Kidney (tissue), 14 donors: ENCODE data around the gene OR51V1. TPM values are rescaled to one million over a fixed set of nuclear protein-coding genes. Genes with fewer than 3 reads are reported as not detected.

Experiments
- DNase-seq, 5 donors: peaks; one replicate each; pipeline ENCODE4 v3.0.0-alpha.2; 2013 to 2020
- FAIRE-seq: peaks from 2 replicates; lab custom pipeline; 2012; peaks lifted over from hg19 to GRCh38; lab: Jason Lieb, UNC
- H3K27ac ChIP-seq, 2 donors: one replicate each; pipeline ENCODE4 v1.7.0; 2013; ENCODE audit warnings: low read depth in 2 of 2, low read length in 2 of 2, inconsistent platforms in 1 of 2
- H3K27me3 ChIP-seq: one replicate; pipeline ENCODE4 v1.7.1; 2013; ENCODE audit warnings: low read length, inconsistent platforms; ENCODE audit not compliant: control insufficient read depth, insufficient read depth
- H3K36me3 ChIP-seq, 3 donors: one replicate each; pipeline versions ENCODE4 v1.7.0 to v1.7.1; 2013; ENCODE audit warnings: low read length in 3 of 3, control low read depth in 1 of 3, inconsistent platforms in 1 of 3; ENCODE audit not compliant: insufficient read depth in 3 of 3, control insufficient read depth in 2 of 3
- H3K4me1 ChIP-seq, 3 donors: one replicate each; pipeline versions ENCODE4 v1.7.0 to v1.7.1; 2013; ENCODE audit warnings: low read length in 3 of 3, inconsistent platforms in 1 of 3, low read depth in 1 of 3; ENCODE audit not compliant: control insufficient read depth in 2 of 3, insufficient read depth in 2 of 3
- H3K4me3 ChIP-seq, 3 donors: one replicate each; pipeline versions ENCODE4 v1.7.0 to v1.8.1; 2013; ENCODE audit warnings: low read length in 3 of 3, control low read depth in 1 of 3, inconsistent platforms in 1 of 3
- H3K9ac ChIP-seq, 3 donors: one replicate each; pipeline versions ENCODE4 v1.7.0 to v1.7.1; 2013; ENCODE audit warnings: low read length in 3 of 3, control low read depth in 1 of 3, inconsistent platforms in 1 of 3
- H3K9me3 ChIP-seq, 3 donors: one replicate each; pipeline versions ENCODE4 v1.7.0 to v1.7.1; 2013; ENCODE audit warnings: low read length in 3 of 3, control low read depth in 1 of 3, inconsistent platforms in 1 of 3; ENCODE audit not compliant: control insufficient read depth in 2 of 3, insufficient read depth in 1 of 3
- intact Hi-C: fragments of 100-400 bp; cut with DNase I; formaldehyde crosslinking; loops from one replicate; pipeline ENCODE4 v1.11.1; 2022
- polyA plus RNA-seq: library from polyadenylated mRNA; stranded (reverse); fragments of 350-450 nt; fragmentation: Illumina TruSeq; extraction: RNeasy Lipid Tissue Mini Kit (QIAGEN cat#74804); gene quantifications from one replicate; pipeline ENCODE4 v1.2.3, GENCODE V29; 2014; ENCODE audit warnings: low read depth, low replicate concordance; ENCODE audit not compliant: insufficient read depth
- total RNA-seq: library from RNA; stranded (reverse); fragmentation: NEBNext Ultra II Directional; extraction: Animal tissue kit (Norgen Biotek cat#: 25700); gene quantifications from one replicate; pipeline ENCODE4 v1.2.1, GENCODE V29; 2021
- TF ChIP-seq, protein P1 (sequence below): IDR thresholded peaks from 3 replicates; pipeline ENCODE4 v1.5.1; 2012; ENCODE audit warnings: mild to moderate bottlenecking, moderate library complexity, borderline replicate concordance; ENCODE audit not compliant: insufficient read depth; ENCODE audit errors: extremely low read depth
- donor health status: control.
- donor health status: control.
- donor health status: control.
- donor health status: control.
- donor health status: control.
- donor health status: DM: yes; HTN: yes; CAD: no.
- donor health status: Normal renal cell carcinoma (clear cell type).

OR51V1 gene
- total and polyA plus RNA-seq, 2 donors from 2014 or later: not detected

DNA sequence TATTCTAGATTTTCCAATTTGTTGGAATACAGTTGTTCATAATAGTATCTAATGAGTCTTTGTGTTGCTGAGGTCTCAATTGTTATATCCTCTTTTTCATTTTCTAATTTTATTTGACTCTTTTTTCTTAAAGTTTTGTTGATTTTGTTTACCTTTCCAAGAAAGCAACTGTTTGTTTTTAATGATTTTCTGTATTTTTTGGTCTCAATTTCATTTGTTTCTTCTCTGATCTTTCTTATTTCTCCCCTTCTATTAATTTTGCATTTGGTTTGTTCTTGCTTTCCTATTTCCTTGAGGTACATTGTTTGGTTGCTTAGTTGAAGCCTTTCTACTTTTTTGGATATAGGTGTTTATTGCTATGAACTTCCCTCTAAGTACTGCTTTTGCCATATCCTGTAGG, 40.7 kb downstream of the OR51V1 start:
- Histone ChIP-seq H3K27ac (no peak overlapping the region), H3K4me3 (no peak overlapping the region), H3K9ac (no peak overlapping the region), H3K36me3 (no peaks in the 10 kb centered on the region), H3K27me3 (no peaks in the 10 kb centered on the region), H3K9me3 (no peaks in the 10 kb centered on the region), H3K4me1 (no peaks in the 10 kb centered on the region)
- no peak for DNase-seq
- FAIRE-seq: no peak
- TF ChIP-seq, protein P1, sequence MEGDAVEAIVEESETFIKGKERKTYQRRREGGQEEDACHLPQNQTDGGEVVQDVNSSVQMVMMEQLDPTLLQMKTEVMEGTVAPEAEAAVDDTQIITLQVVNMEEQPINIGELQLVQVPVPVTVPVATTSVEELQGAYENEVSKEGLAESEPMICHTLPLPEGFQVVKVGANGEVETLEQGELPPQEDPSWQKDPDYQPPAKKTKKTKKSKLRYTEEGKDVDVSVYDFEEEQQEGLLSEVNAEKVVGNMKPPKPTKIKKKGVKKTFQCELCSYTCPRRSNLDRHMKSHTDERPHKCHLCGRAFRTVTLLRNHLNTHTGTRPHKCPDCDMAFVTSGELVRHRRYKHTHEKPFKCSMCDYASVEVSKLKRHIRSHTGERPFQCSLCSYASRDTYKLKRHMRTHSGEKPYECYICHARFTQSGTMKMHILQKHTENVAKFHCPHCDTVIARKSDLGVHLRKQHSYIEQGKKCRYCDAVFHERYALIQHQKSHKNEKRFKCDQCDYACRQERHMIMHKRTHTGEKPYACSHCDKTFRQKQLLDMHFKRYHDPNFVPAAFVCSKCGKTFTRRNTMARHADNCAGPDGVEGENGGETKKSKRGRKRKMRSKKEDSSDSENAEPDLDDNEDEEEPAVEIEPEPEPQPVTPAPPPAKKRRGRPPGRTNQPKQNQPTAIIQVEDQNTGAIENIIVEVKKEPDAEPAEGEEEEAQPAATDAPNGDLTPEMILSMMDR: no peak
- intact Hi-C loops: no loop called here

DNA sequence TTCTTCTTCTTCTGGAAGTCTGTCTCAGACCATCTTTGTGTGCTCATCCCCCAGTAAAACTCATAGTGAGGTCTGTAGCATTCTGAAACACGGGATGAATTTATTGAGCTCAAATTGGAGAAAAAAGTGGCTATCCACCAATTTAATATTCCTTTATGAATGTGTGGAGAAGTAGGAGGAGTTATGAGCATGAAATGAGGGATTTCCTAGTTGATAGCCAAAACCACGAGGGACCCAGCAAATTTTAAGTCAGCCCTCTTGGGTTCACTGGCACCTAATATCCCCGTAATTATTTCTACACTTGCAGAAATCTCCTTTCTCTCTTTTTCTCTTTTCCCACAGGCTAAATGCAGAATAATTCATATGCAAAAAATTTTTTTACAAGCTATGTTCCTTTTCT, 45.8 kb downstream of the OR51V1 start, which contains the start of gene OR52A1:
Gene OR52A1, minus strand, starts transcription at position 101 of the 400 bp plus-strand sequence. CDS start 2,388 bp downstream, outside the sequence.
- DNase-seq: no peak
- Histone ChIP-seq H3K9ac (no peak within 1 kb of the TSS), H3K4me1 (no peaks in the 10 kb centered on the region), H3K9me3 (no peaks in the 10 kb centered on the region), H3K4me3 (no peak within 1 kb of the TSS), H3K27ac (no peak within 1 kb of the TSS), H3K27me3 (no peaks in the 10 kb centered on the region), H3K36me3 (no peaks in the 10 kb centered on the region)
- no peak for FAIRE-seq
- intact Hi-C loops: no loop called here
- TF ChIP-seq, protein P1: no peak

DNA sequence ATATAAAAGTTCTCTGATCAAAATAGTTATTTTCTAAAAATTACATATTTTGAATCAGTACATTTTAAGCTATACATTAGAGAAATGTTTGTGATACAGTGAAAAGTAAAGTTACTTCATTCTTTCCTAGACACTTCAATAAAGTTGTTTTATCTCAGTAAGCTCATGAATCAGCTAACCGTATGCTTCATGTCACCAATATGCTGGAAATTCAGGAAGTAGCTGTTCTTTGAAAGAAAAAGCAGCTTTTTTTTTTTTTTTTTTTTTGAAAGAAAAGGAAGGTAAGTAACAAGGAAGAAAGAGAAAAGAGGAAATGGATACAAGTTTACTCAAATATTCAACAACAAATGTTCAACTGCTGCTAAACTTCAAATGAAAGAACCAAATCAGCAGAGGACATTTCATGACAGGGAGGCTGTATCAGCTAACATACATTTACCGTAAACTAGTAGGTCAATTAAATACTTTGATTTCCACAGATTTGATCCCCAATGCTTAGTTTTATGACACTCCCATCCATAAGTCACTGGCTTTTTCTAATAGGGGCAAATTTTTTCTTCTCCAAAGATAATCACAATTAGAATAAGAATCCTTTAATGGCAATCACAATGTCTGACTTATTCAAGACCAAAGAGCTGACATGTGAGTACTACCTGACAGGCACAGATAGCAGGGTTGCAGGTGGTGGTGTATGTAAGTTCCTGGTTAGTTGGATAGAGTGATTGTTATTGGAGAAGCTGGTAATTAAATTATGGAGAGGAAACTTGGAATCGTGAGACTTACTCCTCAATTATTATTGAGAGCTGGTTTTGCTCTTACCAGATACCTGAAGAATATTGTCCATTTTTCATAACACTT, 46.7 kb downstream of the OR51V1 start:
- no peak overlapping the region for H3K4me3 ChIP-seq
- H3K36me3 ChIP-seq: no peaks in the 10 kb centered on the region
- TF ChIP-seq, protein P1: no peak
- intact Hi-C loops: no loop called here
- no peak for FAIRE-seq
- H3K4me1 ChIP-seq: no peaks in the 10 kb centered on the region
- no peak overlapping the region for H3K9ac ChIP-seq
- DNase-seq: no peak
- H3K27me3 ChIP-seq: no peaks in the 10 kb centered on the region
- H3K27ac ChIP-seq: no peak overlapping the region
- H3K9me3 ChIP-seq: no peaks in the 10 kb centered on the region
